ENCODE data around the gene AHDC1.

Gene AHDC1

DNA sequence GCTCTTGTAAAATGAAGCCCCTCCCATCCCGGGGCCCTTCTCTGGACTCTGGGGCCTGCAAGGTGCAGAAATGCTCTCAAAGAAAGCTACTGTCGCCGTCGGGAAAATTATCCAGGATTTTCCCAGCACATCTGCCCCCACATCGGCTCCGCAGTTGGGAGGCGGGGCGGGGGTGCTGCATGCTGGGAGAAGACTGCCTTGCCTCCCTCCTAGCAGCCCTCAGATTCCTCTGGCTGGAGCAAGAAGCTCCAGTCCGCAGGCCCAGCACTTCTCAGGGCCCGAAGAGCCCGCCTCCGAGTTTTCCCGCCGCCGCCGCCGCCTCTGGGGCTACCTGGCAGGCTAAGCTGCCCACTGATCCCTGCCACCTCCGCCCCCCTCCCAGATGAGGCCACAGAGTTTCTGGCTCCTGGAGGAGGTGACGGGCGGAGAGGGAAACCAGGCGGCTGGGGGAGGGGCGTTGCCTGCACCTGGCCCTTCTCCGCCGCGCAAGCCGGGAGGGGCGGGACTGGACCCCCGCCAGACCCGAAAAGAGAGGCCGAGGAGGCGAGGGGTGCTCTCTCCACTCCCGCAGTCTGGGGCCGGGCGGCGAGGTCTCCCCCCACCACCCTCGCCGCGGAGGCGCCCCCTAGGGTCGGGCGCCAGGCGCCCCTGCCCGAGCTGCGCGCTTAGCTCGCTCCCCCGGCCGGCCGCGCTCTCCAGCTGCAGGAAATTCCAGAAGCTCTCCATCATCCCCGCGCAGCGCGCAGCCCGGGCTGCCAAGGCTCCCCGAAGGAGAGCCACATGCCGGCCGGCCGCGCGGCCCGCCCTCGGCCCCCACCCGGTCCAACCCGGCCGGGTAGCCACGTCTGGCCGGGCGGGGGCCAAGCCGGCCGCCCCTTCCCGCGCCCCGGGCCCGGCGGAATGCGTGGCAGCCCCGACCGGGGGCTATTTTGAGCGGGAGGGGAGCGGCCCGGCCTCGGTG lies 28.8 kb downstream of the AHDC1 start:
- Histone ChIP-seq H3K9ac (ENCODE audit: low read depth, low read length) (peak overlapping the region; percentile 60), H3K4me1 (ENCODE audit: insufficient read depth, low read length) (peaks cover 36% of the 10 kb centered on the region)

DNA sequence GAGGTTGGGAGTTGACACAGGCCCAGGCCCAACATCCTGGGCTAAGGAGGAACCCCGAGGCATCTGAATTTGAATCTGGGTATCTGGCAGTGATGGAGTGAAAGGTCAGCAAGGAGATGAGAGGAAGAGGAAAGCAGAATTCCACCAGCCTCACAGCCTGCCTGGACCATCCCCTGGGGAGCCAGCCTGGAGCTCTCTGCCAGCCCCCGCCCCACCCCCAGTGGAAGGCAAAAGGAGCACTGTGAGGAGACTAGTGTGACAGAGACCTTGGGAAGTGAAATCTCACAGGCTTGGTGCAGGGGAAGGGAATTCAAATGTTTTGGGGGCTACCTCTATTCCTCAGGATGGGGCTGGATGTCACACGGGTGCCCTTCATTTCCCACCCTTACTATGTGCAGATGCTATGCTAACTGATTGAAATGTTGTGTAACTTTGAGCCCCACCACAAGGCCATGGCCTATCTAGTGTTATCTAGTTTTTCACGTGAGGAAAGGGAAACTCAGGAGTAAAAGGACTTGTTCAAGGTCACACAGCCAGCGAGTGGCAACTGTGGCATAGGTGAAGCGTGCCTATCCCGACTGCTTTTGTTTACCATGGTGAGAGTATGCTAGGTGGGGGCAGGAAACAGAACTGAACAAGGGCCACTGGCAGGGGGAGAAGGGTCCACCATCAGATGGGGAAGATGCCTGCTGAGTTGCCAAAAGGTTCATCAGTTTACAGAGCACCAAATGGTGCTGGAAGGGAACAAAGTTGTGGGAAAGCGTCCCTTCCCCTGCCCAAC lies 29.8 kb downstream of the AHDC1 start:
- peak overlapping the region; percentile 60 for H3K9ac ChIP-seq (ENCODE audit: low read depth, low read length)
- H3K36me3 ChIP-seq (ENCODE audit: insufficient read depth, low read length), result no peaks in the 10 kb centered on the region
- H3K4me1 ChIP-seq (ENCODE audit: insufficient read depth, low read length), result peaks cover 46% of the 10 kb centered on the region
- no peaks in the 10 kb centered on the region for H3K9me3 ChIP-seq (ENCODE audit: control insufficient read depth, insufficient read depth, low read length)

More for the DNA sequence above, 28.8 kb downstream of the AHDC1 start:
- Histone ChIP-seq H3K36me3 (ENCODE audit: insufficient read depth, low read length) (no peaks in the 10 kb centered on the region), H3K9me3 (ENCODE audit: control insufficient read depth, insufficient read depth, low read length) (no peaks in the 10 kb centered on the region)

DNA sequence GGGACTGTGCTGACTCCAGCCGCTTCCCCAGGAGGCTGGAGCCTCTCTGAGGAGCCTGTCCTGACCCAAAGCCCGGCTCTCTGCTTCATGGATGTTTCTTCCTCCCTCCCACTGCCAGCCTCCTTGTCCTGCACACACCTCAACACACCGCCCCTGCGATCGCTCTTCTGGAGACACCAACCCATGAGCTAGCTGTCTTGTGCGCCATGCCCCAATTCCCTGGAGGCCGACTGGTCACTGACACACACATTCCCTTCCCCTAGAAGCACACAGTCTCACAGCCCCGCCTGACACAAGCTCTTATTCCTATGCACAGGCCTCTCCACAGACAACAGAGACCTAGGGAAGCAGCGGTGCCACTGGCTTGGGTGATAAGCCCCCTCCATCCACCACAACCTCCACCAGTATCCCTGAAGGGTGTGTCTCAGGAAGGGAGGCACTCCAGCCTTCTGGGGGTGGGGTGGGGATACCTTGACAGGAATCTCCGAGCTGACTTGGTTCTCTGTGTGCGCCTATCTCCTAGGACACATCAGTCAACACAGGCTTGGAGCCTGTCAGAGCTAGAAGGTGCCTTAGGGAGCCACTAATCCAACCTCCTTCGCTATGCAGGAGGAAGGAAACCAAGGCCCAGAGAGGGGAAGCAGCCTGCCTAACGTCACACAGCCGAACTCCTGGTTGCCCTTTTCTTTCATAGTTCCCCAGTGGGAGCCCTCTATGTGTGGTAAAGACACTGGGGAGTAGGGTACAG lies 31.1 kb downstream of the AHDC1 start:
- Histone ChIP-seq H3K36me3 (ENCODE audit: insufficient read depth, low read length) (no peaks in the 10 kb centered on the region), H3K9ac (ENCODE audit: low read depth, low read length) (no peak overlapping the region), H3K4me1 (ENCODE audit: insufficient read depth, low read length) (peaks cover 52% of the 10 kb centered on the region), H3K9me3 (ENCODE audit: control insufficient read depth, insufficient read depth, low read length) (no peaks in the 10 kb centered on the region)

- no peaks in the 10 kb centered on the region for H3K36me3 ChIP-seq (ENCODE audit: insufficient read depth, low read length)
- H3K9me3 ChIP-seq (ENCODE audit: control insufficient read depth, insufficient read depth, low read length), result no peaks in the 10 kb centered on the region
- peaks cover 59% of the 10 kb centered on the region for H3K4me1 ChIP-seq (ENCODE audit: insufficient read depth, low read length)
- peak overlapping the region; percentile 35; the same call in 1 of the 2 replicates for H3K9ac ChIP-seq (ENCODE audit: low read depth, low read length)
Measured at GRCh38 chr1:27572019-27572678, 31.8 kb downstream of the AHDC1 start.

GRCh38 chr1:27571439-27572018 lies 32.4 kb downstream of the AHDC1 start:
- no peaks in the 10 kb centered on the region for H3K36me3 ChIP-seq (ENCODE audit: insufficient read depth, low read length)
- H3K9ac ChIP-seq (ENCODE audit: low read depth, low read length), result peak overlapping the region; percentile 35
- no peaks in the 10 kb centered on the region for H3K9me3 ChIP-seq (ENCODE audit: control insufficient read depth, insufficient read depth, low read length)
- H3K4me1 ChIP-seq (ENCODE audit: insufficient read depth, low read length), result peaks cover 60% of the 10 kb centered on the region

DNA sequence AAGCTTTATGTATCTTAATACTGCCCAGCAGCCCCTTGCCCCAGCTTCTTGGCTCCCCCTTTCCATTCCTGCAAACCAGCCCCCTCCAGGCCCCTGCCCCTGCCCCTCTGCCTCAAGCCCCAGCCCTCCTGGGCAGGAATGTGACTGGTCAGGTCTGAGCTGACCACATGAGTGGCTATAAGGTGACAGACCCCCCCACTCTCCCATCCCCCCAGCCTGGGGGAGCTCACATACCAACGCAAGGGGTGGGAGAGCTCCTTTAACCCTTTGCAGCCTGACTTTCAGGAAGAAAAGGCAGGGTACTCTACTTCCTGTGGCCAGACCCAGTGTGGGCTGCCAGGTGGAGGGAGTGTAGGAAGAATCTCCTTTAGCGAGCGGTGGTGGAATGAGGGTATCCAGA lies 33.2 kb downstream of the AHDC1 start:
- H3K36me3 ChIP-seq (ENCODE audit: insufficient read depth, low read length), result no peaks in the 10 kb centered on the region
- no peaks in the 10 kb centered on the region for H3K9me3 ChIP-seq (ENCODE audit: control insufficient read depth, insufficient read depth, low read length)
- H3K9ac ChIP-seq (ENCODE audit: low read depth, low read length), result peak overlapping the region; percentile 35; the same call in 1 of the 2 replicates
- H3K4me1 ChIP-seq (ENCODE audit: insufficient read depth, low read length), result peaks cover 65% of the 10 kb centered on the region

DNA sequence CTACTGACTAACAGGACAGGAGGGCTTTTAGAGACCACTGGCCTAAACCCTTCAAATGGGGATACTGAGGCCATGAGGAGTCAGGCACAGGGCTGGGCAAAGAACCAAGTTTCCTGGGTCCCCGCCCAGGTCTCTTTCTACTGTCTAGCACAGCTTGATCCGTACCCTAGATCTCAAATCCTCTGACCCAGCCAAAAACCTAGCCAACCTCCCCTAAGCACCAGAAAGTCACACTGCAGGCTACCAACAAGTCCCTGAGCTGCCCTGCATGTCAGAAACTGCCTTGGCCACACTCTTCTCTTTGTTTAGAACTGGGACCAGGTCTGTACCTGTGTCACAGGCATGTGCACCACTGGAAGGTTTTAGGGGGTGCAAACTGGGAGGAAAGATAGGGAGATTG lies 33.6 kb downstream of the AHDC1 start:
- no peaks in the 10 kb centered on the region for H3K9me3 ChIP-seq (ENCODE audit: control insufficient read depth, insufficient read depth, low read length)
- H3K4me1 ChIP-seq (ENCODE audit: insufficient read depth, low read length), result peaks cover 65% of the 10 kb centered on the region
- no peaks in the 10 kb centered on the region for H3K36me3 ChIP-seq (ENCODE audit: insufficient read depth, low read length)
- peak overlapping the region; percentile 14; the same call in 1 of the 2 replicates for H3K9ac ChIP-seq (ENCODE audit: low read depth, low read length)

- Histone ChIP-seq H3K4me1 (ENCODE audit: insufficient read depth, low read length) (peaks cover 65% of the 10 kb centered on the region), H3K9me3 (ENCODE audit: control insufficient read depth, insufficient read depth, low read length) (no peaks in the 10 kb centered on the region), H3K9ac (ENCODE audit: low read depth, low read length) (no peak overlapping the region), H3K36me3 (ENCODE audit: insufficient read depth, low read length) (no peaks in the 10 kb centered on the region)
Measured at GRCh38 chr1:27569506-27570291, 34.2 kb downstream of the AHDC1 start.

GRCh38 chr1:27569088-27569460 lies 34.9 kb downstream of the AHDC1 start:
- H3K9me3 ChIP-seq (ENCODE audit: control insufficient read depth, insufficient read depth, low read length), result no peaks in the 10 kb centered on the region
- H3K36me3 ChIP-seq (ENCODE audit: insufficient read depth, low read length), result no peaks in the 10 kb centered on the region
- H3K9ac ChIP-seq (ENCODE audit: low read depth, low read length), result no peak overlapping the region
- peaks cover 65% of the 10 kb centered on the region for H3K4me1 ChIP-seq (ENCODE audit: insufficient read depth, low read length)

GRCh38 chr1:27568300-27569087 lies 35.5 kb downstream of the AHDC1 start:
- Histone ChIP-seq H3K9me3 (ENCODE audit: control insufficient read depth, insufficient read depth, low read length) (no peaks in the 10 kb centered on the region), H3K36me3 (ENCODE audit: insufficient read depth, low read length) (no peaks in the 10 kb centered on the region), H3K4me1 (ENCODE audit: insufficient read depth, low read length) (peaks cover 65% of the 10 kb centered on the region), H3K9ac (ENCODE audit: low read depth, low read length) (peak overlapping the region; percentile 7)

GRCh38 chr1:27567971-27568299 lies 36.0 kb downstream of the AHDC1 start:
- Histone ChIP-seq H3K4me1 (ENCODE audit: insufficient read depth, low read length) (peaks cover 62% of the 10 kb centered on the region), H3K9me3 (ENCODE audit: control insufficient read depth, insufficient read depth, low read length) (no peaks in the 10 kb centered on the region), H3K36me3 (ENCODE audit: insufficient read depth, low read length) (no peaks in the 10 kb centered on the region), H3K9ac (ENCODE audit: low read depth, low read length) (peak overlapping the region; percentile 7)

- H3K4me1 ChIP-seq (ENCODE audit: insufficient read depth, low read length), result peaks cover 61% of the 10 kb centered on the region
- no peaks in the 10 kb centered on the region for H3K36me3 ChIP-seq (ENCODE audit: insufficient read depth, low read length)
- no peaks in the 10 kb centered on the region for H3K9me3 ChIP-seq (ENCODE audit: control insufficient read depth, insufficient read depth, low read length)
- no peak overlapping the region for H3K9ac ChIP-seq (ENCODE audit: low read depth, low read length)
Measured at GRCh38 chr1:27567146-27567526, 36.8 kb downstream of the AHDC1 start.

Data from ES-I3 (cell line).